ENCODE measurements around the gene RCC1.

DNA sequence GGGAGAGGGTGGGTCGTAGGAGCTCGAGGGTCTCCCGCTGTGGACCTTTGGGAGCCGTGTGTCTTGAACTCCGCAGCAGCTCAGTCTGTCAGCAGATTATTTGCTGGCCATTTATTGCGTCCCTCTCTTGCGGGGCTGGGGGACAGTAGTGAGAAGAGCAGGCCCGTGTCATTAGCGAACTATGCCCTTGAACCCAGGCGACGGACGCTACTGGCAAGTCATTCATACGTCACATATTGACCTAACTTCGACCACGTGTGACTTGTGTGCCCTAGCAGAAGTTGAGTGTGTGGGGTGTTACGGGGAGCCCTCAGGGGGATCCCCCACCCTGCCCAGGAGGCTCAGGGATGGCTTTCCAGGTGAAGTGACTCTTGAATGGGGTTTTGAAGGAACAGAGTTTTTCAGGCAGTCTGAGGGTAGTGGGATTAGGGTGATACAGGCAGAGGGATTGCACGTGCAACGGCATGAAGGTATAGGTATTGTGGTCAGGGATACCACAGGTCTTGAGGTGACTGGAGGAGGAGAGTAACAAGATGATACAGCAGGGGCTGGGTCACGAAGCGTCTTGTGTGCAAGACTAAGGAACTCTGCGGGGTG lies 13.0 kb downstream of the RCC1 start:
- TF ChIP-seq, protein P1, sequence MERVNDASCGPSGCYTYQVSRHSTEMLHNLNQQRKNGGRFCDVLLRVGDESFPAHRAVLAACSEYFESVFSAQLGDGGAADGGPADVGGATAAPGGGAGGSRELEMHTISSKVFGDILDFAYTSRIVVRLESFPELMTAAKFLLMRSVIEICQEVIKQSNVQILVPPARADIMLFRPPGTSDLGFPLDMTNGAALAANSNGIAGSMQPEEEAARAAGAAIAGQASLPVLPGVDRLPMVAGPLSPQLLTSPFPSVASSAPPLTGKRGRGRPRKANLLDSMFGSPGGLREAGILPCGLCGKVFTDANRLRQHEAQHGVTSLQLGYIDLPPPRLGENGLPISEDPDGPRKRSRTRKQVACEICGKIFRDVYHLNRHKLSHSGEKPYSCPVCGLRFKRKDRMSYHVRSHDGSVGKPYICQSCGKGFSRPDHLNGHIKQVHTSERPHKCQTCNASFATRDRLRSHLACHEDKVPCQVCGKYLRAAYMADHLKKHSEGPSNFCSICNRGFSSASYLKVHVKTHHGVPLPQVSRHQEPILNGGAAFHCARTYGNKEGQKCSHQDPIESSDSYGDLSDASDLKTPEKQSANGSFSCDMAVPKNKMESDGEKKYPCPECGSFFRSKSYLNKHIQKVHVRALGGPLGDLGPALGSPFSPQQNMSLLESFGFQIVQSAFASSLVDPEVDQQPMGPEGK (CRISPR knock-in tag; IDR thresholded peaks at IDR 0.05; ENCODE audit: borderline replicate concordance): no peak
- TF ChIP-seq TCF4 (CRISPR knock-in tag; IDR thresholded peaks at IDR 0.05; ENCODE audit: borderline replicate concordance): no peak
- TF ChIP-seq, protein P2, sequence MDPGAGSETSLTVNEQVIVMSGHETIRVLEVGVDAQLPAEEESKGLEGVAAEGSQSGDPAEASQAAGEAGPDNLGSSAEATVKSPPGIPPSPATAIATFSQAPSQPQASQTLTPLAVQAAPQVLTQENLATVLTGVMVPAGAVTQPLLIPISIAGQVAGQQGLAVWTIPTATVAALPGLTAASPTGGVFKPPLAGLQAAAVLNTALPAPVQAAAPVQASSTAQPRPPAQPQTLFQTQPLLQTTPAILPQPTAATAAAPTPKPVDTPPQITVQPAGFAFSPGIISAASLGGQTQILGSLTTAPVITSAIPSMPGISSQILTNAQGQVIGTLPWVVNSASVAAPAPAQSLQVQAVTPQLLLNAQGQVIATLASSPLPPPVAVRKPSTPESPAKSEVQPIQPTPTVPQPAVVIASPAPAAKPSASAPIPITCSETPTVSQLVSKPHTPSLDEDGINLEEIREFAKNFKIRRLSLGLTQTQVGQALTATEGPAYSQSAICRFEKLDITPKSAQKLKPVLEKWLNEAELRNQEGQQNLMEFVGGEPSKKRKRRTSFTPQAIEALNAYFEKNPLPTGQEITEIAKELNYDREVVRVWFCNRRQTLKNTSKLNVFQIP (CRISPR knock-in tag; IDR thresholded peaks at IDR 0.05; ENCODE audit: borderline replicate concordance, low read depth): no peak
- no peak for TF ChIP-seq ZFP30 (CRISPR knock-in tag; IDR thresholded peaks at IDR 0.05)
